Hepatocyte (in vitro differentiated cells): ENCODE results near the gene SIAH3.
"Not testable (repeated sequence)": the region's sequence is repeated elsewhere in the genome, so short reads cannot be mapped to it uniquely, and the experiment has no call there.

Source experiments
- CTCF ChIP-seq: fragments of 200-600 bp; sonication (generic); IDR thresholded peaks from 2 replicates; pipeline ENCODE4 v1.5.1; 2016; ENCODE audit warnings: antibody characterized with exemption, mild to moderate bottlenecking; ENCODE audit not compliant: poor library complexity
- EZH2 ChIP-seq: fragments of 200-600 bp; sonication (generic); IDR thresholded peaks from 2 replicates; pipeline ENCODE4 v1.6.1; 2016; ENCODE audit warnings: antibody characterized with exemption, mild to moderate bottlenecking, borderline replicate concordance

GRCh38 chr13:45871201-45871600 is 19.6 kb upstream of the SIAH3 start:
- TF ChIP-seq CTCF, EZH2: not testable (repeated sequence)
